COLO829 (cell line): Measurements from ENCODE around the gene IPO4.

ENCODE experiments used
- DNase-seq: peaks from one replicate; pipeline ENCODE4 v3.0.0; 2012; ENCODE audit warnings: low spot score

The IPO4 gene

DNA sequence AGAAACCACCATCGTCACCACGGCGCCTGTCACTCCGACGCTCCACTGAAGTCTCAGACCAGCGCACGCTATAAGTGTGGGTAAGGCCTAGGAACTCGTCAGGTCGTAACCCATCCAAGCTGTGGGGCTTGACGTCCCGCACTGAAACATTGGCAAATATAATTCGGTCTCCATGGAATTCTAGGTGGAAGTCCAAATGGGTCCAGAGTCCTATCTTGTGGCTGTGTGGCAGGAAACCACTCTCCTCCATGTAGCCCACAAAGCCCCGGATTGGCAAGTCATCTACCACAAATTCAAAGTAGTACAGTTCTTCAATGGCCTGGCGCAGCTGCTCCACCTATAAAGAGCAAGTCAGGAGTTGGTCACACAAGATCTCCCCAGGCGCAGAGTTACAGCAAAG is 4.3 kb upstream of the IPO4 start:
- DNase-seq = no peak

DNA sequence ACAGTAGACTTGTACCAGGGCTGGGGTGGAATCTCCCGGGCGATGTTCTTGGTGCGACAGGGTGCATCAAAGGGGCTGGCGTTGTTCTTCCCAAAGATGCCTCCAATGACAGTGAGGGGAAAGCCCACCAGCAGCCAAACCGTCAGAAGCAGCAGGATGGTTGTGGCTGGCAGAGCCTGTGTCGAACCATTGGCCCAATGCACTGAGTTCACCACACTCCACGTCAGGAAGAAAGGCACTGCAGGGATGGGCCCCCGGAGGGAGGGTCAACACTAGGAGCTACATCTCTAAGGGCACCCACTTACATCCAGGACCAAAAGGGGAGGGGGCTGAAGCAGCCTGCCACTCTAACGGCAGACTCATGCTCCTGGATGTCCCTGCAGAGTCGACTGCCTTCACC is 1.8 kb upstream of the IPO4 start:
- no peak for DNase-seq

DNA sequence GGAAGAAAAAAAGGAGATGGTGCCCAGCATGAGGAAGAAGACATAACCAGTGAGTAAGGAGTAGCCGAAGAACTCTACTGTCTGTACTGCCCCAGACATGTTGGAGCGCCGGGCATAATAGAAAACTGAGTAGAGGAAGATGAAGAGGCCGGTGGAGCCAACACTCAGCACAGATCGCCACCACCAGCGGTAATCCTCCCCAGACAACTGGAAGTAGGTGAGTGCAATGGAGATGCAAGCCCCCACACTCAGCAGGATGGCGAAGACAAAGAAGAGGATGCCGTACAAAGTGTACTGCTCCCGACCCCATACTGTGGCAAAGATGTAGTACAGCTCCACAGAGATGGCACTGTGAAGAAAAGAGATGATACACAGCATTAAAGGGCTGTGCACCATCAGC is 844 bp upstream of the IPO4 start:
- DNase-seq = no peak

DNA sequence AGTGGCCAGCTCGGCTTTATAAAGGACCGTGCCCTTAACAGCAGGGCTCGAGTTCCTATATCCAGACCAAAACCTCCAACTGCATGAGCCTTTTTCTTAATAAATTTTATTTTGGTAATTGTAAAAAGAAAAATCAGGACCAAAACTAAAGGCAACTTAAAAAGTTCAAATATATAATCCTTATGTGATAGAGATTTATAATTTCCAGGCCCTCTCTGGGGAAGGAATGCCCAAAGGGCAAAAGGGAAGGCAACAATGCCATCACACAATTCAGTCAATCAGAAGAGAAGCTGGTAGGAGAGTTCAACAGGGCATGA is 401 bp upstream of the IPO4 start:
- no peak for DNase-seq

DNA sequence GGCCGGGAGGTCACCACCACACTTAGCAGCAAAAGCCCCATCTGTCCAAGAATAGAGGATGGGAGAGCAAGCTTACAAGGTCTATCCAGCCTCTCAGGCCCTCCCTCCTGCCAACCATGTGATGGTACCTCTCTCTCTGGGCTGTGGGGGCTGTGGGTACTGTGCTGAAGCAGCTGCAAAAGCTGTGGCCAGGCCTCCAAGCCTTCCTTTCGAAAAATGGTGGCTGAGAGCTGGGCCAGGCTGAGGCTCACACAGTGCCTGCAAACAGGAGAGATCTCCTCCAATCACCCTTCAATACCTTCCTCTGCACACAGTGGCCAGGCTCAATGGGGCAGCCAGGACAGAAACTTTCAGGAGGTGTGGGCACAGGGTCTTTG is 1.1 kb downstream of the IPO4 start:
- no peak for DNase-seq

DNA sequence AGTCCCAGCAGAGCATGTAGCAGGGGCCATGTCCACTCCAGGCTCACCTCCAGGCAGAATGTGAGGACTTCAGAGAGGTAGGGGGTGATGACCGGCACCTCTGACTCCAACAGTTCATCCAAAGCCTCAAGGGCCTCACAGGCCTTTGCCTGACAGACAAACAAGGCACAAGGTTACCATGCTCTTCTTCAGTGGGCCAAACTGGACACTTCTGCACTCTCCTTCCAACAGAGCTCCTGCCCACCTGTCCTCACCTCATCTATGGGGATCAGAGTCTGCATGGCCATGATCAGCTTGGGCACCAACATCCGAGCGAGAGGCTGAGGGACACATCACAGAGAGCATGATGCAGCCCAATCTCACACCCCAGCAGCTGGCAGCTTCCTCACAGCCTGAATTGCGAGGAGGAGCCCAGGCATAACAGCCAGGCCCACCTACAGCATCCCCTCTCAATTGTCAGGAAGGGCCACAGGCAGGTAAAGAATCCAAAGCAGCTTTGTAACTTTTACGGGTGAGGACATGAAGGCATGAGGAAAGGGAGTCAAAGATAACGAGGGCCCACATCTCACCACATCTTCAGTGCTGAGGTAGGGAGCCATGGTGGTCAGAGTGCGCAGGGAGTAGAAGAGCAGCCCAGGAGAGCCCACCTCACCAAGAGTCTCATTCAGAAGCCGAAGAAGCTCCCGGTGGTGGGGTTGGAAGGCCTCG is 1.6 kb downstream of the IPO4 start:
- DNase-seq = no peak

DNA sequence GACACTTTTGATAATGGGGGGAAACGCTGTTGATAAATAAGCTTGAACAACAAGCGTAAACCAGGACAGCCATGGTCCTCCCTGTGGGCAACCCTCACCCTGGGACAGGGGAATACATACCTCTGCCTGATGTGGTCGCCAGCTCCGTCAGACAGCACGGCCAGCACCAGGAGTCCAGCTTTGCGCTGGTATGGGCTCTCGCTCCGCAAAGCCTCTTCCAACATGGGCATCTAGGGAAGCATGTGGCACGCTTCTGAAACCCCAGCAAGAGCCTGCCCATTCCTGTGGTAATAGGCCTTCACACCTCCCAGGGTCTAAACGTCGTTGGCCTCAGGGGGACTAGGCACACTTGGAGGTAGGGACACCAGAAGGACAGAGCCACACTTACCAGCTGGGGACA is 2.9 kb downstream of the IPO4 start:
- DNase-seq = no peak

DNA sequence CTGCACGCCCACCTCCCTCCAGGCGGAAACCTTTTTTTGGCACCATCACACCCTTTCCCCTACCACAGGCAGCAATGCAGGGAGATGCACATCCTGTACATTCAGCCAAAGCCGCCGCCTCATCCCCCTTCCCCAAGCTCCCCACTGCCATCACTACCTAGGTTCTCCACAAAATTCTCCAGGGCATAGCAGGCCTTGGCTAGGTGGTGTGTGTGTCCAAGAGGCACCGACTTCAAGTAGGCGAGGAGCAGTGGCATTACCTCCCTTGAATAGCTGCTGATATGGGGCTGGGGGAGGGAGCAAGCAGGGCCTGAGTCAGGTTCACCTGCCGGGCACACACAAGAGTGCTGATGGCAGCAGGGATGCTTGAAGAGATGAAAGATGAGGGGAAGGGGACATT is 3.6 kb downstream of the IPO4 start:
- DNase-seq = no peak

DNA sequence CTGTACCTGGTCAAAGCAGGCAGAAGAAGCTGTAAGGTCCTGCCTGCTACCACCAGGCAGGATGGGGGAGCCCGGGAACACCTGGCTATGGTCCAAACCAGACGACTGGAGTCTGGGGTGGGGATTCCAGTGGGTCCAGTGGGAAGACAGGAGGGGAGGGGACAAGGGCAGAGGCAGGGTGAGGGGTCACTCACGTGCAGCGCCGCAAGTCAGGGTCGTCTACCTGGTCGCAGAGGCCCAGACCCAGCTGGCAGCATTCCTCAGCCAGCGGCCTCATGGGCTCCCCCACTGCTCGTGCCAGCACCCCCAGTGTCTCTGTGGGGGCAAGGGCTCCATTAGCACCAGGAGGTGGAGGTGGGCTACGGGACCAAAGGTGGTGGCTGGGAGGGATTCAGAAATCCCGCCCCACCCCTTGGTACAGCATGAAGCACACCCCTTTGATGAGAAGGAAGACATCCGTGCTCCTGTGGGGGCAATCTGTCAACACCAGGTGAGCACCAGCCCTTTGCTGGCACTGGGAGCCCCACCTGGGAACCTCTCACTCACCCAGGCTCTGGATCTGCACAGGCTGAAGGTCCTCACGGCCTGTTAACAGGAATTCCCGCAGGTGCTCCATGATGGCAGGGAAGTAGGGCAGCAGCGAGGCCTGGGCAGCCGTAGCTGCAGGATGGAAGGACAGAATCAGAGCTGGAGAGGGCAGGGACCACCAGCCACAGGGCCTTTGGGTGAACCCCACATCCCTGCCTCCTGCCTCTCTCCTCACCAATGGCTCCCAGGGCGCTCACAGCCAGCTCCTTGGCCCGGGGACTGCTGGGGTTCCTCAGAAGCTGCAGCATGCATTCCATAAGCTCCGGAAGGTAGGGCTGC is 4.3 kb downstream of the IPO4 start:
- no peak for DNase-seq

DNA sequence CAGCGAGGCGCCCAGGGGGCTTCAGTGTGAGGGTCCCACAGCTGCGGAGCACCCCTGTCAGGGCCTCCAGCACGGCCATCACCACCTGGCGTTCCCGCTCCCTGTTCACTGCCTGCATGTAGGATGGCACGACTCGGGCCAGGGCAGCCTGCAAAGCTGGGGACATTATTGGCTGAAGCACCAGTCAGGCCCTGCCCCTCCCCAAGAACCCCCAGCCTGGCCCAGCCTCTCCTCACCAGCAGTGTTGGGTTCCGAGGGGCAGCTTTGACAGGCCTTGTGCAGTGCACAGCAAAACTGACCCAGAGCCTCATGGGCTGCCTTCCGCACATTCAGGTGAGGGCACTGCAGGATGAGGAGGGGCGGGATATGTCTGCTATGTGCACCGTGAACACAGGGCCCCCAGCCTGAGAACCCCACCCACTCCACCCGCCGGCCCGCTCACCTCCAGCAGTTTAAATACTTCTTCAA is 5.6 kb downstream of the IPO4 start:
- DNase-seq = no peak

DNA sequence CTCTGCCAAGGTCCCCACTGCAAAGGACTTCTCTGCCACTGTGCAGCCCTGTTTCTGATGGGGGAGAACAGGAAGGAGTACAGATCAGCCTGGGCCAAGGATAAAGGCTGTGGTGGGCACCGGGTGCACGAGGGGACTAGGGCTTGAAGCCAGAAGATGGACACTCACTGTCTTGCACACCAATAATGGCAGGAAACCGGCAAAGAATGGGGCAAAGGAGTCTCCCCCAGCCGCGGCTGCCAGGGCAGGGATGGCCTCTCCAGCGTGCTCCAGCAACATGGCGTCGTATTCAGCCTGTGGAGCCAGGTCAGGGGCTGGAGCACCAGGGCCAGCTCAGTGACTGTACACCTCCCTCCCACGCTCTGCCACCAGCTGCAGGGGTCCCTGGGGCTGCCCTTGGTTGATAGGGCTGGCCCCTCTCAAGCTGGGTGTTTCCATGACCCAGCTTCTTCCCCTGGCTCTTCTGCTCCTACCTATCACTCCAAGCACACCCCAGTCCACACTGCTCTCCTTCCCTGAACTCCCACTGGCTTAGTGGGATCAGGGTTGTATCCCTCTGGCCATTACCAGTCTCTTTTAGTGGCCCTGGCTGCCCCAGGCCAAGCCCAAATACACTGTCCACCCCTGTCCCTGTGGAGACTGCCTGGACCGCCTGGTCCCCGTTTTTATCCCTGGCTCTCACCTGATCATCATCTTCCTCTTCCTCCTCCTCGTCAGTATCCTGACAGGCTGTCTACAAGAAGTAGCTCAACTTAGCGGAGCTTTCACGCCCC is 6.3 kb downstream of the IPO4 start:
- DNase-seq = no peak

DNA sequence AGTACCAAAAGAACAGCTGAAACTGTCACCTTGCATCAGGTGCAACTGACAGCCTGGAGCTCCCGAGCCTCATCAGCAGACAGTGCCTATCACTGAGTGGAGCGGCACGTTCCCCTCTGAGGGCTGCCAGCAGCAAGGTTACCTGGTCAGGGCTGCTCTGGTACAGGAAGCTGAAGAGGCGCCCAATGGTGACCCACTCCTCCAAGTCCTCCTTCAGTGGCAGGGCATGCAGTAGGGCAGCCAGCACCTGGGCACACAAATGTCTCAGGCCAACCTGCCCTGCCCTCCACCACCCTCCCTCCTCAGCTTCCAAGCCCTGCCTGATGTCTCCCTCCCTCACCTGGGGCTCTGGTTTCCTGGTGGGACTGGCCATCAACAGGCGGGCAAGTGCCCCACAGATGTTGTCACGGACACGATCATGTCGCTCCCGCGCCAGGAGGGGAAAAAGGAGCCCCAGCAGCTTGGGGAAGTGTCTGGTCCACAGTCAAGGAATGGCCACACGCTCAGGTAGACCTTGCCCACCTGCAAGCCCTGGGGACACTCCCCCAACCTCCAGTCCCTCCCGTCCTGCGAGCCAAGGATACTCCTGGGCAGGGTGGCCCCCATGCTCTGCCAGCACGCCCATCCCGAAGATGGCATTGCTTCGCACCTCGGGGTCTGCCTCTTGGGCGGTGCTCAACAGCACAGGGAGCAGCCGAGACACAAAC is 7.1 kb downstream of the IPO4 start:
- DNase-seq = no peak

DNA sequence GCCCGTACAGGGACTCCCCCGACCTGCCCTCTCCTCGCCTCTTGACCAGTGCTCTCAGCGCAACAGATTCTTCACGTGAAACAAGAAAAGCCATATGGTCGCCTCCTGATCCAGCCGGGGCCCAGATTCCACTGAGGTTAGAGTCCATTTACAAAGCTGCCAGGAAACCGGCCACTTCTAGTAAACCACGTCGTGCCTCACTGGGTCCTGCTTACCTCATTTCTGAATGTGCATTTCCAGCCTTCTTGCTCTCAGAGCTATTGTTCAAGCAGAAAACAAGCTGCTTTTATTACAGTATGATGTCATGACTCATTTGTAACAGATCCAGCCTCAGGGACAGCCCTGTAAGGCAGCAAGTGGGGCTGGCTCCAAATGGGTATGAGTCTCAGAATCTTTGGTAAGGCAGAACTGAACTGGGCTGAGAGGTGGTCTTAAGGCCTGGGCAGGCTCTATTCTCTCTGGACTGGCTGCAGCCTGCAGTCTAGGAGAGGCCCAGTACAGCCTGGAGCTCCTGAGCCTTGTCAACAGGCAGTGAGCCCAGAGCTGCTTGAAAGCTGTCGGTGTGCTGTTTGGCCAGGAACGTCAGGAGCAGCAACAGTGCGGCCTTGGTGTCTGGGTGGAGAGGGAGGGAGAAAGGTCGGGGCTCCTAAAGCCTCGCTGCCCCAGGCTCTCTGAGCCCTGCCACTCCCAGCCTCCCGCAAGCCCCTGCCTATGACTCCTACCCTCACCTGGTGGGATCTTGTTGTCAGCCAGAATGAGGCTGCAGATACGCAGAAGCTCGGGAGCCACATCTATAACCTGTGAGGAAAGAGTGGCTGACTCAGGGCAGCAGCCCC is 8.4 kb downstream of the IPO4 start:
- DNase-seq = no peak

DNA sequence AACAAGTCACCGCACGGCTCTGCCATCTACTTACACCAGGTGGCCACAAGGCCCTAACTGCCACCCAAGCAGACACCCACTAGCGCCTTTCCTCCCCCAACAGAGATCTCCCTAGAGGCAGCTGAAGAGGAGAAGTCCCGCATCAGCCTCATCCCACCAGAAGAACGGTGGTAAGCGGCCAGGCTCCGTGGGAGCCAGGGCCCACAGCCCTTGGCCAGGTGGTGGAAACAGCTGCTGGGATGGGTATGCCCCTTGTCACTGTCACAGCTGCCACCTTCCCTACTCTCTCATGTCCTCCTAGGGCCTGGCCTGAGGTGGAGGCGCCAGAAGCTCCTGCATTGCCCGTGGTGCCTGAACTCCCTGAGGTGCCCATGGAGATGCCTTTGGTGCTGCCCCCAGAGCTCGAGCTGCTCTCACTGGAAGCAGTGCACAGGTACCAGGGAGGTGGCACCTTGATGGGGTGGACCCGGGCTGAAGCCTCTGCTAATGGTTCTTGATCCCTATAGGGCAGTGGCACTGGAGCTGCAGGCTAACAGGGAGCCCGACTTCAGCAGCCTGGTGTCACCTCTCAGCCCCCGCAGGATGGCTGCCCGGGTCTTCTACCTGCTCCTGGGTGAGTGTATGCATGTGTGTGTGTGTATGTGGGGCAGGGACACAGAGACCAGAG is 9.2 kb downstream of the IPO4 start:
- no peak for DNase-seq

DNA sequence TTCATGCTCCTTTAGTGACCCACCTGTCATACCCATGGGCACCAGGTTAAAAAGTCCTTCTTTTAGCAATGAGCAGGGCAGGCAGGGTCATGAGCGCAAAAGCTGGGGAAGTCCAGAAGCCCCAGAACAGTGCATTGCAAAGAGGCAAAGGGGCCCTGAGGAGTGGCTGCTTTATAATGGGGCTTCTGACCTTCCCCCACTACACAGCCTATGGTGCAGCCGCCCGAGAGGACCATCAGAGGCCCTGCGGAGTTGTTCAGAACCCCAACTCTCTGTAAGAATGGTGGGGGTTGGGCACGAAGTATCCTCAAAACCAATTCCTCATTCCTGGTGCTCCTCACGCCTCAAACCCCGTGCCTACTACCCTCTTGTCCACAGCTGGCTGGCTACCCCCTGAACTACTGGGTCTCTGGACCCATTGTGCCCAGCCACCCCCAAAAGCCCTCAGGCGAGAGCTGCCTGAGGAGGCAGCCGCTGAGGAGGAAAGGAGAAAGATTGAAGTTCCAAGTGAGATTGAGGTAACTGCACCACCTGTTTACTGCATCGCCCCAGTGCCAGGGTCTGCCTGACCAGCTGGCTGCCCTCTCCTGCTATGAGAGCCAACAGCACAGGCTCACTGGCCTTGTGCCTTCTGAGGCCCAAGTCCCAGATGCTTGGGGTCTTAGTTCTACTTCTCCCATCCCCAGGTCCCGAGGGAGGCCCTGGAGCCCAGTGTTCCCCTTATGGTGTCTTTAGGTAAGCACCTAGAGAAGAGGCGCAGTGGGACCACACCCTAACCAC is 10.0 kb downstream of the IPO4 start:
- no peak for DNase-seq

DNA sequence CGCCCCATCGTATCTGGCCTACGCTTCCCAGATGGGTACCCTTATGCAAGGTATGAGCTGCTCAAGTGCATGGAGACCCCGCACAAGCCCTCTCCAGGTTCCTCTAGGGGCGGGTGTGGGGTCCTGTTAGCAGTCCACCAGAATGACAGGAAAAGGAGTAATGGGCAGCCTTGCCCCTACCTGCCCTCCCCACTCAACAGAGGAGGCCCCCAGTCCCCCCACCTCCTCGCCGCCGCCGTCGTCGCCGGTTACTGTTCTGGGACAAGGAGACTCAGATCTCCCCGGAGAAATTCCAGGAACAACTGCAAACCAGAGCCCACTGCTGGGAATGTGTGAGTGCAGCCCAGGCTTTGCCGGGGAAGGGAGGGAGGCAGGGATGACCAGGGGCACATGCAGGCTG is 10.7 kb downstream of the IPO4 start:
- DNase-seq = no peak

DNA sequence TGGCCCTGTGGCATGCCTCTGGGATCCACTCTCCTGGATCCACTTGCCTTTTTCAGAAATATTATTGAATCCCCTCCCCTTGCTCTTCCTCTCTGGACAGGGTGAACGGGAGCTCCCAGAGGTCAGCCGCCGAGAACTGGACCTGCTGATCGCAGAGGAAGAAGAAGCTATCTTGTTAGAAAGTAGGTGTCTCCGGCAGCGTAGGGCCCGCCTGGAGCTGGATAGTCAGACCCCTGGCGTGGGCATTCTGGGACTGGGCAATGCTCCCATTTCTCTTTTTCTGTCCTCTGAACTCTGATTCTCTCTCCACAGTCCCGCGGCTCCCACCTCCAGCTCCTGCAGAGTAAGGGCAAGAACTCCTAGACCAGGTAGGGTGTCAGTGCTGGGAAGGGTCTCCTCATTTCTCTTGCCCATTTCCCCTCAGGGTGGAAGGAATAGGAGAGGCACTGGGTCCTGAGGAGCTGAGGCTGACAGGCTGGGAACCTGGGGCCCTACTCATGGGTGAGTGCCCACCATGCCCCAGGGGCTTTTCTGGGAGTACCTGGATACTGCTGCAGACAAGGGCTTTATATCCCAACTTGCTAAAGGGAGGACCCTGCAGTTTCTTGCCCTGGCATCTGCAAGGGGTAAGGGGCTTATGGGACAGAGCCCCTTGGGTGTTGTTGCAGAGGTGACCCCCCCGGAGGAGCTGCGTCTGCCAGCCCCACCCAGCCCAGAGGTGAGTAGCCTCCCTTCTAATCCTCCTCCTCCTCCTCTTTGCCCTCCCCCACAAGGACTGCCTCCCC is 11.4 kb downstream of the IPO4 start:
- no peak for DNase-seq

DNA sequence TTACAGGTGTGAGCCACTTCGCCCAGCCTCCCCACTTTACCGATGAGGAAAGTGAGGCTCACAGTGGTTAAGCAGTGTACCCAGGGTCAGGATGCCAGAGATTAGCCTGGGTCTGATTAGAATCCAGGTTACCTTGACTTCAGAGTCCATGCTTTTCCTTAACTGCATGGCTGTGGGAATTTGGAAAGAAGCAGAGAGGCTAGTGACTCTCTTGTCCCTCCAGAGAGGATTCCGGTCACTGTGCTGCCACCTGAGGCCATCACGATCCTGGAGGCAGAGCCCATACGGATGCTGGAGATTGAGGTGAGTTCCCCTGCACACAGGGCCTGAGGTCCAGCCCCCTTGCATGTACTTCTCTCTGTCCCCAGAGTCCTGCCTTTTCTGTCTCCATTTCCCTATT is 12.0 kb downstream of the IPO4 start:
- no peak for DNase-seq

DNA sequence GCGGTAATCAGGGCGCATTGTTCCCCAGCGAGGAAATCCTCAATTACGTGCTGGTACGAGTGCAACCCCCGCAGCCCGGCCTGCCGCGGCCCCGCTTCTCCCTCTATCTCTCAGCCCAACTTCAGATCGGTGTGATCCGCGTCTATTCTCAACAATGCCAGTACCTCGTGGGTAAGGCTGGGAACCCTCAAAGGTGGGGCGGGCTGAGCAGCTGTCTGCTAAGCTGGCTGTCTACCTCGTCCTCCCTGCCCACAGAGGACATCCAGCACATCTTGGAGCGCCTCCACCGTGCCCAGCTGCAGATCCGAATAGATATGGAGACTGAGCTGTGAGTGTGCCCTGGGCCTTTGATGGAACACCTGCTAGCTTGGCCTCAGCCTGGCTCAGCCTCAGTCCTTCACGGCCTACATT is 15.7 kb downstream of the IPO4 start:
- DNase-seq = no peak
